H1 (cell line): ENCODE data around the gene ZNF805. TPM values are rescaled to one million over a fixed set of nuclear protein-coding genes. Genes with fewer than 3 reads are reported as not detected.
A peak's percentile ranks its signal among the peaks of the same experiment; 100 is the strongest.

Source experiments
- BRCA1 ChIP-seq: IDR thresholded peaks from 2 replicates; pipeline ENCODE4 v1.6.1; 2012; ENCODE audit warnings: low read depth, low read length, improper control_type of control experiment
- CHD7 ChIP-seq: fragments of 300-600 bp; sonication (generic); IDR thresholded peaks from 2 replicates; pipeline ENCODE4 v1.7.1; 2012; ENCODE audit warnings: low read length, moderate library complexity, mild to moderate bottlenecking, inconsistent platforms; ENCODE audit not compliant: insufficient replicate concordance
- CTBP2 ChIP-seq: IDR thresholded peaks from 2 replicates; pipeline ENCODE4 v1.7.0; 2011; ENCODE audit warnings: borderline replicate concordance, mild to moderate bottlenecking, moderate library complexity, mixed read lengths, low read length; ENCODE audit not compliant: insufficient read depth, insufficient read length
- EZH2 ChIP-seq: fragments of 200-600 bp; sonication (generic); IDR thresholded peaks from 2 replicates; pipeline ENCODE4 v1.7.1; 2012; ENCODE audit warnings: low read depth, mild to moderate bottlenecking, moderate library complexity, low read length, inconsistent platforms; ENCODE audit not compliant: severe bottlenecking
- JUN ChIP-seq: IDR thresholded peaks from 2 replicates; pipeline ENCODE4 v1.6.1; 2011; ENCODE audit warnings: low read depth, mild to moderate bottlenecking, improper control_type of control experiment, low read length
- NRF1 ChIP-seq: IDR thresholded peaks from 2 replicates; pipeline ENCODE4 v1.6.1; 2011; ENCODE audit warnings: mild to moderate bottlenecking, low read depth, low read length, improper control_type of control experiment
- RXRA ChIP-seq: IDR thresholded peaks from 2 replicates; pipeline ENCODE4 v1.6.1; 2011; ENCODE audit warnings: low read depth, mild to moderate bottlenecking, low read length, moderate library complexity; ENCODE audit not compliant: insufficient read depth
- SIX5 ChIP-seq: IDR thresholded peaks from 2 replicates; pipeline ENCODE4 v1.6.1; 2011; ENCODE audit warnings: mild to moderate bottlenecking, low read depth, low read length
- SRF ChIP-seq: IDR thresholded peaks from 2 replicates; pipeline ENCODE4 v1.6.1; 2011; ENCODE audit warnings: mild to moderate bottlenecking, low read depth, low read length, moderate library complexity
- TAF7 ChIP-seq: optimal IDR thresholded peaks from 2 replicates; pipeline ENCODE3; 2011; ENCODE audit warnings: low read depth, mild to moderate bottlenecking, inconsistent platforms, low read length, moderate library complexity, borderline replicate concordance
- YY1 ChIP-seq: IDR thresholded peaks from 2 replicates; pipeline ENCODE4 v1.6.1; 2011; ENCODE audit warnings: low read depth, mild to moderate bottlenecking, low read length
- polyA plus RNA-seq, 7 experiments: library from polyadenylated mRNA; depleted of rRNA in 3 of 7; stranded (reverse) in 5 of 7; unstranded in 2 of 7; fragments of >200 nt in 5 of 7; fragments of 200-250 nt in 2 of 7; gene quantifications; 1 replicate in 5 of 7; 2 replicates in 1 of 7; 4 replicates in 1 of 7; pipeline versions ENCODE4 v1.2.1 to v1.2.3, GENCODE V29; 2011 to 2013; ENCODE audit warnings: missing spikeins in 2 of 7, mixed read lengths in 2 of 7
- total RNA-seq: library from RNA; stranded (reverse); fragmentation: NEBNext Ultra II Directional; extraction: Animal tissue kit (Norgen Biotek cat#: 25700); gene quantifications from 2 replicates; pipeline ENCODE4 v1.2.1, GENCODE V29; 2021

Gene ZNF805
- total and polyA plus RNA-seq, 2 of the 8 experiments (the other 6 are each of a cell fraction or from before 2014, with no cell fraction given) = 2.3 to 14.8 TPM

- no peak for TF ChIP-seq CHD7
- no peak for TF ChIP-seq RXRA
- no peak for TF ChIP-seq JUN
- no peak for TF ChIP-seq SIX5
- TF ChIP-seq EZH2 = no peak
- peak; percentile 62 for TF ChIP-seq TAF7
- no peak for TF ChIP-seq CTBP2
- no peak for TF ChIP-seq BRCA1
- TF ChIP-seq YY1 = no peak
- TF ChIP-seq SRF = no peak
- no peak for TF ChIP-seq NRF1
Measured at GRCh38 chr19:57279418-57280164, 39.2 kb downstream of the ZNF805 start (continued).
